HG03060 (cell line): ENCODE measurements around the gene MLEC.

Experiments used
- ATAC-seq: cut with Tn5 transposase; IDR thresholded peaks from one replicate; pipeline ENCODE4 v1.9.1; 2021; ENCODE audit warnings: low read depth, moderate number of reproducible peaks; ENCODE audit not compliant: unreplicated experiment

The MLEC gene

DNA sequence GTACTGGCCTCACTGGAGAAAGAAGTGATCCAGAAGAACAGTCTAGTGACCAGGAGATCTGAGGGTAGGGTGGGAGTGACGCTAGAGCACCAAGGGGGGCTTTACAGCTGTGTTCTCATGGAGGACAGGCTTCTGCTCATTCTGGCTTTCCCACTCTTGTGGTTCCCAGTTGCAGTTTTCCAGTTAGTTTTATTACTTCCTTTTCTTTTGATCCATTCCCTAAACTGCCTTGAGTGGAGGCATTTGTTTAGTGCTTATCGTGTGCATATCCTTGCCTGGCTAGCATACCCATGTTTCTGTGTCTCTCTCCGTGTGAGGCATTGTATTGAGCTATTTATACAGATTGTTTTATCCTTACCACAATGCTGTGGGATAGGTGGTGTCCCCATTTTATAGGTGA lies 4.0 kb downstream of the MLEC start:
- ATAC-seq: no peak

DNA sequence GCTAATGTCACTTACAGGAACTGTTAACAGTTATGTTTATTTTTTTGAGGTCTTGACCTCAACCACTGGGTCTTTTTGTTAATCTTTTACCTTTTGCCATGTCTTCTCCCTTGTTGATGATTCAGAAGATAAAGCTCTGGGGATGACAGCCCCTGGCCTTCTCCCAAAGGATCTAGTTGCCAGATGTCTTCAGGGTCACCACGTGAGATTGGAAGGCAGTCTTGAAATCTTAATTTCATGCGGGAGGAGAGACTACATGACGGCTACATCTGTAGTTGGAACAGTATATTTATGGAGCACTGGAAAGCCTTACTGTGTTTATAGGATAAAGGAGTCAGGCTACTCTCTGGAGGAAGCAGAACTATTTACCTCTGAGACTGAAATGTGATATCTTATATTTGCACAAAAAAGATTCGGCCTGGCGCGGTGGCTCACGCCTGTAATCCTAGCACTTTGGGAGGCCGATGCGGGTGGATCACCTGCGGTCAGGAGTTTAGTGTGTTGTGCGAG lies 5.6 kb downstream of the MLEC start:
- no peak for ATAC-seq

DNA sequence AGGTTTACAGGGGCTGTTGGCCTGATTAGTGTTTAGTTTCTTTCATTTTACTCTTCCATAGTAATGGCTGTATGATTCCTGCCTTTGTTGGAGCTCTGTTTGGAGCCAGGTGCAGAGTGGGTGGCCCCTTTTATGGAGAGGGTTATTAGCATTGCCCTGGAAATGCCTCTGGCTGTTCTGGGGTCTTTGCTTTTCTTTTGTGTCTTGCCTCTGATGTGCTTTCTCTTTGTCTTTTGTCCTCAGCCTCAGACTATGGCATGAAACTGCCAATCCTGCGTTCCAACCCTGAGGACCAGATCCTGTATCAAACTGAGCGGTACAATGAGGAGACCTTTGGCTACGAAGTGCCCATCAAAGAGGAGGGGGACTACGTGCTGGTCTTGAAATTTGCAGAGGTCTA lies 6.9 kb downstream of the MLEC start:
- no peak for ATAC-seq

DNA sequence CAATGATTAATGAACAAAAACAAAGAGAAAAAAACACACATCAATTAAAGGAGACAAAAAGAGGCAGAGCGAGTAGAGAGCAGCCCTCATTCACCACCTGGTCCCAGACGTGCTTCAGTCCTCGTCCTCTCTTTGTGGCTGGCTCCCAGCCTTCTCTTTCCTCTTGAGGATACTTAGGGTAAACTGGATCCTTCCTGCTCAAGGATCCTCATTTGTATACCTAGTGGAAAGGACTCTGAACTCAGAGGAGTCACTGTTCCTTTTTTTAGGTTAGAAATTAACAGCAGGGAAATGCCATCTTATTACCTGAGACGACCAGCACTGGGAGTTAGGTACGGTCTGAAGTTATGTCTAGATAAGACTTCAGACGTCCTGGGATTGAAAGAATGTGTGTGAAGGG lies 9.7 kb downstream of the MLEC start:
- ATAC-seq: no peak

DNA sequence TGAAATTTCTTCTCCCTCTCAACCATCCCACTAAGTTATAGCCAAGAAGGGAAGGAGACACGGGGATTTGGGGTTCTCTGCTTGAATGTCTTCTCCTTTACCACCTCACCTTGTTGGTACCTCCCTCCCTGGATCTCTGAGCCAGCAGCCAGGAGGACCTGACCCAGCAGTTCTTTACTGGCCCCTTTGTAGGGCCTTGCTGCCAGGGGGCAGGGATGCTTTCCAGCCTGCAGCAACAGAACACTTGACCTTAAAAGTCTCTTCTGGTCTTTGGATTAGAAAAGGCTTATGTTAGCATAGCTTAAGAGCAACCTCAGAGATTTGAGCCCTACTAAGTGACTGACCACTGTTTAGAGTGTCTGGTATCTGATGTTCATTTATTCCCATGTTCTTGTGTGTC lies 10.4 kb downstream of the MLEC start:
- ATAC-seq: no peak

DNA sequence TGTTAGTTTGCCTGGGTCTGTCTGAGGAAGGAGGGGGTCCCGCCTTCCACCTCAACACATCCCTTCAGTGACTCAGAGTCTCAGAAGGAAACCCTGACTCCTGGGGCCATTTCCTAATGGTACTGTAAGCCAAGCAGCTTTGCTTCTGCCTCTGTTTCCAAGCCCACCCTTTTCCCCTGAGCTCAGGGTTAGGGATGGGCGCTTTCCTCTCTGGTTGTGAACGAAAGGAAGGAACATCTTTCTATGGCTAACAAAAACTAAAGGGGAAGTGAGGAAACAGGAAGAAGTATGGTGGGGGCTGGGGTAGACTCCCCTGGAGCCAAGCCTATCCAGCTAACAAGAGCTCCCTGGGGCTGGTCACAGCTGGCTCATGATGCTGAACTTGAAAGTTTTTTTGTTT lies 11.7 kb downstream of the MLEC start:
- ATAC-seq: no peak

DNA sequence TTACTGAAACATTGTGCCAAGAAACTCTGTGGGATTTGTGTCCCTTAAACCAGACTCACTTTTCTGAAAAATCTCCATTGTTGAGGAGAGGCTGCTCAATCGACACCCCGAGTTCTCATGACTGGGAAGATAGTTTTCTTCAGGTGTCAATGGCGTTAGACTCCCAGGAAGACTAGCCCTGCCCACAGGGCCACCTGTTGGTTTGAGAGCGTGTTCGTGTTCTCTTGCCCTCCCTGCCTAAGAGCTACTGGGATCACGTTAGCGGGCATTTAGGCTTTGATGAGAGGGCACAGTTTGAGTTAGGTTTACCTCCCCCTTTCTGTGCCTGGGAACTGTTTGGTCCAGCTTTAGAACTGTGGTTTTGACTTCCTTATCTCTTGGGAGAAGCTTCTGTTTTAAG lies 12.6 kb downstream of the MLEC start:
- ATAC-seq: no peak

DNA sequence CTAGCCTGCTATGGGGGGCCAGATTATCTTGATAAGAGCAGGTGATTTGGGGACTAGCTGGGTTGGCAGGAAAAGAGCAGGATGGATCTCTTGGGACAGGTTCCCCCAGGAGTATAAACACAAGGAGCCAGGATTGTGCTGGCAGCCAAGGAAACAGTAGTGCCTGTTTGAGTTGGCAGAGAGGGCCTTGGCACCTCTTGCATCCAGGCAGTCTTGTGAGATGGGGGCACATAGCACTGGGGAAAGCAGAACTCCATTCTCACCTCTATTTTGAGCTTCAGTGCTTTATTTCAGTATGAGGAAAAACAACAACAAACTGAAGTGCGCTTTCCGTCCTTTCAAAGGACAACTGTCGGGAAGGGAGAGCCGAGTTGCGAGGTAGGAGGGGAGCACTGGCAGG lies 13.9 kb downstream of the MLEC start:
- ATAC-seq: no peak

DNA sequence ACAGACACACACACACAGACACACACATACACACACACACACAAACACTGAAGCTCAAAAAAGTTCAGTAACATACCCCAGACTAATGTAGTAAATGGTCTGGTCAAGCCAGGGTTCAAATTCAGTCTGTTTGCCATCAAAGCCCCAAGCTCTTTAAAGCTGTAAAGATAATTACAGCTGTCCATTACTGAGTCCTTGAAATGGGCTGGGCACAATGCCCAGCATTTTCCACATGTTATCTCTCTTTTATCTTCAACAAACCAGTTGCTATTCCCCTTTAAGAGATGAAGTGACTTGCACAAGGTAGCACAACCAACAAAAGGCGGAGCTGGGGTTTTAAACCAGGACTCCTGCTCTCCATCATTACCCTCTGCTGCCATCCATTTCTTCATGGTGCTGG lies 15.7 kb downstream of the MLEC start:
- no peak for ATAC-seq

DNA sequence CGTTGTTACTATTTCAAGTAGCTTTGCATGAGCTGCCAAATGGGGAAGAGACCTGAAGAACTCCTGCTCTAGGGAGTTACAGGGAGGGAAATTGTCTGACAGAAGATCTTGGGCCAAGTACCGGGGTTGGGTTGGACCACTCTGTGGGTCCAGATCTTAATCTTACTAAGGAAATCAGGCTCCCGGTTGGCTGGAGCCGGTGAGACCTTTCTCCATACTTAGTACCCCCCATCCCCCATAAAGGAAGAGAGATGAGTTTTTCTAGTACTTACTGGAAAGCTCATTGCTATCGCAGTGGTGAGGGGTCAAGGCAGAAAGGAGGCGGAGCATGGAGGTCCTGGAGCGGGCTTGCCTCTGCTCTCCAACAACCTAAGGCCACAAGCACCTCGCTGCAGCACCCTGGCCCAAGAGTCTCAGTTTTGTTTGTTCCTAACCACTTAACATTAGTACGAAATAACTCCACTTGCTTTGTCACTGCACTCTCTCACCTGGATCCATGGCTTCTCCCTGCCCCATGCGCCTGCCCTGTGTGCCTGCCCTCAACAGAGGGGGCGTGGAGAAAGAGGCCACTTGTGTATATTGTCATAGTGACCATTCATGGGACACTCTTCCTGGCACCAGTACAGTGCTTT lies 16.5 kb downstream of the MLEC start:
- no peak for ATAC-seq

DNA sequence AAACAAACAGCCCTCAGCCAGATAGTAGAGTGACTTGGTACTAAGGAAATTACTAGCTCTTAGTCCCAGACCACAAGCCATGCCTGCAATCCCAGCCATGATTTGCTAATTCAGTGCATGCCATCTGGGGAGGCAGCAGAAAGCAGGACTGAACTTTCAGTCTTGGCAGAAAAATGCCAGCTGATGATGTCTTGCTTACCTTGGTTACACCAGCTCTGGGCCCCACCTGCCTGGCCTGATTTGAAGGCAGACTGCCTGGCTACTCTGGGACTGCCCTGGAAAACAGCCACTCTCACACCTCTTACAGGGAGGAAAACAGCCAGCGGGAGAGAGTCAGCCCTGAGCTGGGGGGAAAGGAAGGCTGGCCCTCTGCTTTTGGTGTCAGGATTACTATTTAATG lies 18.7 kb downstream of the MLEC start:
- ATAC-seq: no peak

DNA sequence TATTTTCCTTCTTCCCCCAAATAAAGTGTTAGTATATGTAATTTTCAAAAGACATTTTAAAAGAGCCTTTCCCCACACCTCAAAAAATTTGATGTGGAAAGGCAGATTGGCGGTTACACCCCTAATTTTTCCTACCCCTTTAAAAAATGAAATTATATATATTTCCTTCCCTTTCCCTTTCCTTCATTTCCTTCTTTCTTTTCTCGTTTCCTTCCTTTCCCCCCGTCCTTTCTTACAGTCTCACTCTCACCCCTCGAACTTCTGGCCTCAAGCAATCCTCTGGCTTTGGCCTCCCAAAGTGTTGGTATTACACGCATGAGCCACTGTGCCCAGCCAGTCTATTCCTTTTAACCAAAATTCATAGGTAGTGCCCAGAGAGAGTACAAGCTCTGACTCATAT lies 19.1 kb downstream of the MLEC start:
- no peak for ATAC-seq

DNA sequence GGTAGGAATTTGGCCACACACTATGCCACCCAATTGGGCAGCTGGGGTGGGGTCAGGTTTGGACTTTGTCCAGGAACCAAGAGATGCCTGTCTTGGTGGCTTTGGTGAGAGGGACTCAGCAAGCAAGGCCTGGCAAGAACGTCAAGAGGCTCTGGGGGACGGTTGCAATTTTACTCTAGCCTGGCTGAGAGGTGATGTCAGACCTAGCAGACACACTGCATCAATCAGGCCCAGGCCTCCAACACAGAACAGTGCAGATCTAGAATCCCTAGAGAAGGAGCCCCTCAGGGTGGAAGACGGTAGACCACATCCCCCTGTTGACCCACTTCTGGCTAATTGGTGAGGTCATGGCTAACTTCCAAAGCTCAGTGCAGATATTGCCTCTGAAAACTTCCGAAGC lies 21.7 kb downstream of the MLEC start:
- ATAC-seq: no peak

DNA sequence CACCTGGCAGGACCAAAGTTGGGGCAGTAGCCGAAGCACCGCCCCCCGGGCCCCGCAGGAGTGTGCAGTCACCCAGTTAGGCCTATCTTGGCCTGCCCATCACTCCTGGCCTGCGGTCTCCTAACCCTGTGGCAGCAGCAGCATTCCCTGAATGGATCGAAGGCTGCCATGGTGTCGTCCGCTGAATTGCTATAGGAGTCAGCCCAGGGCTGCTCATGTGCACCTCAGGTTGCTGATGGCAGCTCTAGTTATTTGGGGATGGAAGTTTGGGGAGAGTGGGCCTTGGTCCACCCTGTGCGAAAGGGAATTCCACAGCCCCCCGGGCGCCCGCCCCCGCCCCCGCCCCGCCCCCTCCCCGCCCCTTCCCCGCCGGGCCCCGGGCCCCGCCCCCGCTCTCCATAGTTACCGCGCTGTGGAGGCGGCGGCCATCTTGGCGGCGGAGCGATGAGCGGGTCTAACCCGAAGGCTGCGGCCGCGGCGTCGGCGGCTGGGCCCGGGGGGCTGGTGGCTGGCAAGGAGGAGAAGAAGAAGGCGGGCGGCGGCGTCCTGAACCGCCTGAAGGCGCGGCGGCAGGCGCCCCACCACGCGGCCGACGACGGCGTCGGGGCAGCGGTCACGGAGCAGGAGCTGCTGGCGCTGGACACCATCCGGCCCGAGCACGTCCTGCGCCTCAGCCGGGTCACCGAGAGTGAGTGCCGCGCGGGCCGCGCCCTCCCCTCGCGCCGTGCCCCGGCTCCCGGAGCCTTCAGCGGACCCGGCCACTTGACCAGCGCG lies 23.3 kb downstream of the MLEC start, which contains the start of gene UNC119B:
UNC119B (plus strand) TSS at position 428 of the 774 bp plus-strand sequence; CDS start at position 445, 17 bp downstream.
- ATAC-seq: no peak

DNA sequence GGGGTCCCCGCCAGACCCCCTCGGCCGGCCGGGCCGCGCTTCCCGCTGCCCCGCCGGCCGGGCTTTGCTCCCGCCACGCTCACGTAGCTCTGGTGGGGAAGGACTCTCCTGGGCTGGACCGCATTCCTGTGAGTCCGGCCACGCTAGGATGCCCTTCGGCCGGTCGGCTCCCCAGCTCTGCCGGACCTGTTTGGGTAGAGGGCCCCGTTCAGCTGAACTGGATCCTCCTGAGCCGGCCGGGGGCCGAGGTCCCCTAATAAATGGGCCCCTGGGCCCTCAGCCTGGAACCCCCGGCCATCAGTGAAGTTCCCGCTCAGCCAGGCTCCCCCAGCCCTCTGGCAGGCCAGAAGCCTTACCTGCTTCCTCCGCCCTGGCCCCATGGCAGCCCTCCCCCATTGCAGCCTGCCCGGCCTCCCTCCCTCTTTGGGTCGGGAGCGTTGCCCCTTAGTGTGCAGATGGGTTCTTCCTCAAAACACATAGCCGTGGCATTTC lies 23.9 kb downstream of the MLEC start:
- ATAC-seq: no peak

DNA sequence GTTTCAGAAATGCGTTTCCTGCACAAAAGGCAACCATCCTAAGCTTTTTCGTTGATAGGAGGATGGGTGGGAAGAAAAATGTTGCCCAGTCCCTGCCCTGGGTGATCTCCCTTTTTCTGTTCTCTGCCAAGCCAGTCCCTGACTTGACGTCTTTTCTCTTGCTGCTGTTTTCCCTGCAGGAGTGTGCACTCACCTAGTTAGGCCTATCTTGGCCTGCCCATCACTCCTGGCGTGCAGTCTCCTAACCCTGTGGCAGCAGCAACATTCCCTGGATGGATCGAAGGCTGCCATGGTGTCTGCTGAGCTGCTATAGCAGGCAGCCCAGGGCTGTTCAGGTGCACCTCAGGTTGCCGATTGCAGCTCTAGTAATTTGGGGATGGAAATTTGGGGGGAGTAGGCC lies 24.5 kb downstream of the MLEC start:
- no peak for ATAC-seq

DNA sequence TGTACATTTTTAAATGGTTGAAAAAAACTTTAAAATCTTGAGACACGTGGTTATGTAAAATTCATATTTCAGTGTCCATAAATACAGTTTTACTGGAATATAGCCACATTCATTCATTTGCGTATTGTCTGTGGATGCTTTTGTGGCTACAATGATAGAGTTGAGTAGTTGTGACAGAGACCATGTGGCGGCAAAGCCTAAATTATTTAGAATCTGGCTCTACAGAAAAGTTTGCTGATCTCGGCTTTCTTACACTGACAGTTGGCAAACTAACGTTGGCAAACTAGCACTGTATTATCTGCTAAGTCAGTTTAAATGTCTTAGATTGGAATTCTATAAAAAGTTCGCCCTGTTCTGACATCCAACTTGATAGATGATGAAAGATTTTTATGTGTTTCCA lies 25.7 kb downstream of the MLEC start:
- ATAC-seq: no peak

DNA sequence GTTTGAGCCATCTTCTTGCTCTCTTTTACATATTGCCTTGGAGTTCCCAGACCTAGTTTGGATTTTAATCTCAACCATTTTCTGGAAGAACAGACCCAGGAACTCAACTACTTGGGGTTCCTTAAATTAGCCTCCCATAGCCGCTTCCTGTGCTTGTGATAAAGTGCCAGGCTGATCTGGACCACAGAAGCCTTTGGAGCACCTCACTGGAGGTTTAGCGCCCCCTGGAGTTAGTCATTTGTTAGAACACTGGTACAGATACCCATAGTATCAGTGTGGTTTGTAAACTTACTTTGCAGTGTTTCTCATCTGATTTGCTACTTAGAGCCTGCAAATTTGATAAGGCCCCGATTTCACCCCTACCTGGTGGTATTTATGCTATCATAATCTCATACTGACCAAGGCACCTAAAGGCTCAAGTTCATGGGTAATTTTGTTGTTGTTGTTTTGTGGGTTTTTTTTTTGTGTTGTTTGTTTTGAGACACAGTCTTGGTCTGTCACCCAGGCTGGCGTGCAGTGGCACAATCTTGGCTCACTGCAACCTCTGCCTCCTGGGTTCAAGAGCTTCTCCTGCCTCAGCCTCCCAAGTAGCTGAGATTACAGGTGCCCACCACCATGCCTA lies 27.0 kb downstream of the MLEC start:
- no peak for ATAC-seq

DNA sequence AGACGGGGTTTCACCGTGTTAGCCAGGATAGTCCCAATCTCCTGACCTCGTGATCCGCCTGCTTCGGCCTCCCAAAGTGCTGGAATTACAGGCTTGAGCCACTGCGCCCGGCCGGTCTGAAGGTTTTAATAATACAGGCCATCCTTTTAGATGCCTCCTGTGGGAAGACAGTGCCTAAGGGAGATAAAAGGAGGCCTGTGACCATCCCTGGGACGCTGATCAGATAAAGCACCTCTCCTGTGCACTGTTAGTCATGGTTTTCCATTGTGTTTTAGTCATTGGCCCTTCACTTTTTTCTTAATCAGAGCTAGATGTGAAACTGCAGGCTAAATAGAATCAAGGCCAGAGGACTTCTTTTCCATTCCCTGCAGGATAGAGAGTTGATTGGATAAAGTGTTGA lies 31.1 kb downstream of the MLEC start:
- no peak for ATAC-seq

DNA sequence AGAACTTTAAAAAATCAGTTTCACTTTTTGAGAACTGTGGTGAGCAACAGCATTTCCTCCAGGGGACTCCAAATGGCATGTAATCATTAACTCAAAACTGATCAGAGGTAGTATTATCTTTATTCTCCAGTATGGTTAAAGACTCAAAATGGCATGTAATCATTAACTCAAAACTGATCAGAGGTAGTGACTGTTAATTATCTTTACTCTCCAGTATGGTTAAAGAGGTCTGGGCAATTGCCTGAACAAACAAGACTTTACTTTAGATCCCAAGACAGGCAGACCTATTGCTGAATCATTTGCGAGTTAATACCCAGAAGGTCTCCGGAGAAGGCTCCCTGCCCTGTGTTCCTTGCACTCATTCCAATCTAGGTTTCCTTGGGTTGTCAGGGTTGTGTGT lies 32.1 kb downstream of the MLEC start:
- ATAC-seq: no peak

DNA sequence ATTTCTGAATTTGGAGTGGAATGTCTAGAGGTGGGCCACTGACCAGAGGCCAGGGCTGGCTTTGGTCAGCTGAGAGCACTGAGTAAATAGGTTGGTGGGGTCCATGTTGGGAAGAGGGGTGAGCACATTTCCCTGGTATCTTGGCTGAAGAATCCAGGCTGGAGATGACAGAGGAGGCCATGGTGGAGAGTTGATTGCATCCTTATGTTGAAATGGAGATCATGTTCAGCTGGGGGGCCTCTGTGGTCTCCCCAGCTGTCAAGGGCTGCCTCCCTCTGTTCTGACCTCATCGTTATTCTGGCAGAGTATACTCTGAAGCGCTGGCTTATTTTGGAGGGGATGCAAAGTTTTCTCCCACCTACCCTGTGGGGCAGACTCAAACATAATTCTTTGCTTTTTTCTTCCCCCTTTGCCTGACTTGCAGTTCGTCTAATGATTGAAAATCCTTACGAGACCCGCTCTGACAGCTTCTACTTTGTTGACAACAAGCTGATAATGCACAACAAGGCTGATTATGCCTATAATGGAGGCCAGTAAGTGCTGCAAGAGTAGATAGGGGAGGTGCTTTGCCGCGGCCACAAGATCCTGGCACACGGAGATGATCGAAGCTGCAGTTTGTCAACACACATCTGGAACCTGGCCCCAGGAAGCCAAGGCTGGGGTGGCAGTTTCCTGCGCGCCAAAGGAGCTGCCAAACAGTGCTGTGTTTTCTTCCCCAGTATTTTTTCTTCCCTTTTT lies 32.7 kb downstream of the MLEC start:
- no peak for ATAC-seq
